ENCODE data around the gene CLEC1A.

DNA sequence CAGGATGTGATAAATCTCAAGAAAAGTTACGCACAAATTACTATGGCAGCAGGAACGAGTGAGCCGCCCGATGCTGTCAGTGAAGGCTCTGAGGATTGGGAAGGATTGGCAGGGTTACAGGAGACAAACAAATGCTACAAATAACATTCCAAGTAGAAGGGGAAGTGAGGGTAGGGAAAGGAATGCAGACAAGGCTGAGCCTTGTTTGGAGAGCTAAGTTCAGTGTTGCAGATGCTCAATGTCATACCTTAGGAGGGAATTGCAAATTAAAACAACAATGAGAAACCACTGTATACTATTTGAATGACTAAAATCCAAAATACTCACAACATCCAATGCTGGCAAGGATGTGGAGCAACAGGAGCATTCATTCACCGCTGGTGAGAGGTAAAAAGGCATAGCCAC is 67.0 kb downstream of the CLEC1A start:
- TF ChIP-seq, protein P1, sequence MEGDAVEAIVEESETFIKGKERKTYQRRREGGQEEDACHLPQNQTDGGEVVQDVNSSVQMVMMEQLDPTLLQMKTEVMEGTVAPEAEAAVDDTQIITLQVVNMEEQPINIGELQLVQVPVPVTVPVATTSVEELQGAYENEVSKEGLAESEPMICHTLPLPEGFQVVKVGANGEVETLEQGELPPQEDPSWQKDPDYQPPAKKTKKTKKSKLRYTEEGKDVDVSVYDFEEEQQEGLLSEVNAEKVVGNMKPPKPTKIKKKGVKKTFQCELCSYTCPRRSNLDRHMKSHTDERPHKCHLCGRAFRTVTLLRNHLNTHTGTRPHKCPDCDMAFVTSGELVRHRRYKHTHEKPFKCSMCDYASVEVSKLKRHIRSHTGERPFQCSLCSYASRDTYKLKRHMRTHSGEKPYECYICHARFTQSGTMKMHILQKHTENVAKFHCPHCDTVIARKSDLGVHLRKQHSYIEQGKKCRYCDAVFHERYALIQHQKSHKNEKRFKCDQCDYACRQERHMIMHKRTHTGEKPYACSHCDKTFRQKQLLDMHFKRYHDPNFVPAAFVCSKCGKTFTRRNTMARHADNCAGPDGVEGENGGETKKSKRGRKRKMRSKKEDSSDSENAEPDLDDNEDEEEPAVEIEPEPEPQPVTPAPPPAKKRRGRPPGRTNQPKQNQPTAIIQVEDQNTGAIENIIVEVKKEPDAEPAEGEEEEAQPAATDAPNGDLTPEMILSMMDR (IDR thresholded peaks at IDR 0.05), result no peak
- no peak for TF ChIP-seq POLR2A (IDR thresholded peaks at IDR 0.05)

All from tibial nerve (tissue), 3 donors.